GM21619 (cell line): ENCODE measurements around the gene ZNF362.

Source experiments
- ATAC-seq: cut with Tn5 transposase; IDR thresholded peaks from one replicate; pipeline ENCODE4 v1.9.1; 2021; ENCODE audit not compliant: unreplicated experiment

ZNF362 gene

DNA sequence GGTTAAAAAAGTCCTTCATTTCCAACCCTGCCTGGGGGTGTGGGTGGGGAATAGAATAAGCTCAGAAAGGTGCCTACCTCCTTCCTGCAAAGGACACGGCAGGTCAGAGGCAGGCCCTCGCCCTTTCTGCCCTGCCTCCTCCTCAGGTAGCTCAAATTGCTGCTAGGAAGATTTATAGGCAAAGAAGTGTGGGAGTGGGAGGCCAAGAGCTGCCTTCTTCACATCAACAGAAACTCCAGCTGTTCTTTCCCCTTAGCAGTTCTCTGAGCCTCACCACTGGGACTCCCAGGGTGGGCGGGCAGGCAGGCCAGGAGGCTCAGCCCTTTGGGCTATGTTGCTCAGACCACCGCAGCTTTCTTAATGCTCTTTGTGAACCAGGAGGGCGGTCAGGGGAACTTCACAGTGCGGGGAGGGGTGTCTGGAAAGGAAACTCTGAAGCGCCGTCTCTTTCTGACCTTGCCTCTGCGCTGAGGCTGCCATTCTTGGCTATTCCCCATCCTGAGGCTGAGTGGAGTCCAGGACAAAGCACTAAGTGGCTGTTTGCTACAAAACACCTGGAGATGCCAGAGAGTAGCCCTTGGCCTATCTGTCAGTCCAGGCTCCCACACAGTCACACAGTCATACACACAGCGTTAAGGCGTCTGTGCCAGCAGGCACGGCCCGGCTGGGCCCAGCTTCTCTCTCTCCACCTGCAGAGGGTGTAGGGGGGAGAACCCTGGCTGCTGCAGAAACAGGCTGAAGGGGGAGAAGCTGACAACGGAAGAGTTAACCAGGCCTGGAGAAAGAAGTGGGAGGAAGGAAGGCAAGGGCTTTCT lies 67.6 kb downstream of the ZNF362 start:
- no peak for ATAC-seq

DNA sequence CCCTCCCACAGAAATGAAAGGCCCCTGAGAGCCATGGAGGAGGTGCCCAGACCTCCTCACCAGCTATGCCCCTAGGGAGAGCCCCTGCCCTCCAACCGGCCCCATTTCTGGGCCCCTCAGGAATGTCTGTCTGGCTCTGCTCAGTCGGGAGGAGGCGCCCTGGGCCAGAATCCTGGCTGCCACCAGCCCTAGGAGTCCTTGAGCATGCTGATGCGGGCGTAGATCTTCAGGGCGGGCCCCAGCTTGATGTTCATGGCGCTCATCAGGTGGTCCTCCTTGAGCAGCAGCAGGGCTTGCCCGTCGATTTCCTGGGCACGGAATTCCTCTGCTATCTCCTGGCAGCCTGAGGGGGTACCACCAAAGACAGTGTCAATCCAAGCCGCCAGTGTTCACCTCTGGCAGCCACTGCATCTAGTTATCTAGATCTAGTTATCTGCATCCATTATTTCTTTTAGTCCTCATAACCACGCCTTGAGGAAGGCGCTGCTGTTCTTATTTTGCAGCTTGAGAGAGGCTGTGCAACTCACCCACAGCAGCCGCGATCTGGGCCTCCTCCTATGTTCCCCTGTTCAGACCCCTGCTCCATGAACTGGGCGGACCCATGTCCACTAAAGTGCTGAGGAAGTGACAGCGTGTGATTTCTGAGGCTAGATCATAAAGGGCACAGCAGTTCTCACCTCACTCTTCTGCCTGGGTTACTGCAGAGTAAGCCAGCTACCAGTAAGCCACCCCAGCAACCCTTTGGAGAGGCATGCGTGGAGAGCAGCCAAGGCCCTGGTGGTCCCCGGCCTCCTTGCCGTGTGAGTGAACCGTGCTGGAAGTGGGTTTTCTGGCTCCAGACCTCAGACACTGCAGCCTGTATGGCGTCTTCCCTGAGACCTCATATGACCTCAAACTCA lies 68.6 kb downstream of the ZNF362 start:
- ATAC-seq: no peak

DNA sequence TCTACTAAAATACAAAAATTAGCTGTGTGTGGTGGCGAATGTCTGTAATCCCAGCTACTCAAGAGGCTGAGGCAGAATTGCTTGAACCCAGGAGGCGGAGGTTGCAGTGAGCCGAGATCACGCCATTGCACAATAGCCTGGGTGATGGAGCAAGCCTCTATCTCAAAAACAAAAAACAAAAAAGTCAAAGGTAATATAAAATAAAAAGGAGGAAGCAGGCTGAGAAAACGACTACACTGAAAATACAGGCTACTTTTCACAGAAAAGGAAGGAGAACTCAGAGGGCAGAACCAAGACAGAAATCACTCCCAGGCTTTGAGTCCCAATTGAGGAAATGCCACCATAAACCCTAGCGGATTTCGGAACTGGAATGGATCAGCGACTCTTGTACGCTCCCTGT lies 70.5 kb downstream of the ZNF362 start:
- ATAC-seq: no peak

DNA sequence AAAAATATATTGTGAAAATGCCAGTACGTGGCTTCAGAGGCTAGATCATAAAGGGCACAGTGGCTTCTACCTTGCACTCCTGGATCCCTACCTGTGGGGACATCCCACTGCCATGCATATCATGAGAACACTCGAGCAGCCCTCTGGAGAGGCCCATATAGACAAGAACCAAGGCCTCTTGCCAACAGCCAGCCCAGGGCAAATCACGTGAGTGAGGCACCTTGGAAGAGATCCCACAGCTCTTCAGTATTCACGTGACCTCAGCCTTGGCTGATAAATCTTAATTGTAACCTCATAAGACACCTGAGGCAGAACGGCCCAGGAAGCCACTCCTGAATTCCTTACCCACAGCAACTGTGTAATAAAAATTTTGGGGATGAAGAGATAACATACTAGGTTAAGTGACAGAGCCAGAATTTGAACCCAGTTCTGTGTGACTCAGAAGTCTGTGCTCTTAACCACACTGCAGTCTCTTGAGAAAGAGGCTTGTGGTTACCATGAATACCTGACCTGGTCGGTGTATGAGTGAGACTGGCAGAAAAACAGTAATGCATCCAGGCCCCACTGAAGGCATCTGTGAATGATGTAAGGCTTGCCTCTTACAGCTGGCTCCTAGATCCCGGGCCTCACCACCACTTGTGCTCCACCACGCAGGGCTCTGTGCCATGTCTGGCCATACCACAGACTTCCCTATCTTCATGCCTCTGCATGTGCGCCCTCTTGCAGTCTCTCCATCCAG lies 71.5 kb downstream of the ZNF362 start:
- ATAC-seq: no peak

DNA sequence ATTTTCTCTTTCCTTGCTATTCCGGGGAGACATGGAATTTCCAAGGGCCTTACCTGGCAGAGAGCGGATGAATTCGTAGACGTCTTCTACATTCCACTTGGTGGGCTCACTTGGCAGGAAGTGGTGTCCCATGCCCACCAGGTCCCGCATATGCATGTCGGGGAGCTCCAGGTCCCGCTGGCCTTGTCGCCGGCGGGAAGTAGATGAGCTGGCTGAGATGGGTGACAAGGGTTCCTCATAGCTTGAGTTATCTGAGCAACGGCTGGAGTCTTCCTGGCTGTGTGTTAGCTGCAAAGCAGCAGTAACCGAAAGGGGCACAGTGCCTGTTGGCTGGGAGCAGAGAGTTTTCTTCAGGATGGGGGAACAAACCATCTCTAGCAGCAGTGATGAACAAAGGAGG lies 72.5 kb downstream of the ZNF362 start:
- ATAC-seq: no peak

DNA sequence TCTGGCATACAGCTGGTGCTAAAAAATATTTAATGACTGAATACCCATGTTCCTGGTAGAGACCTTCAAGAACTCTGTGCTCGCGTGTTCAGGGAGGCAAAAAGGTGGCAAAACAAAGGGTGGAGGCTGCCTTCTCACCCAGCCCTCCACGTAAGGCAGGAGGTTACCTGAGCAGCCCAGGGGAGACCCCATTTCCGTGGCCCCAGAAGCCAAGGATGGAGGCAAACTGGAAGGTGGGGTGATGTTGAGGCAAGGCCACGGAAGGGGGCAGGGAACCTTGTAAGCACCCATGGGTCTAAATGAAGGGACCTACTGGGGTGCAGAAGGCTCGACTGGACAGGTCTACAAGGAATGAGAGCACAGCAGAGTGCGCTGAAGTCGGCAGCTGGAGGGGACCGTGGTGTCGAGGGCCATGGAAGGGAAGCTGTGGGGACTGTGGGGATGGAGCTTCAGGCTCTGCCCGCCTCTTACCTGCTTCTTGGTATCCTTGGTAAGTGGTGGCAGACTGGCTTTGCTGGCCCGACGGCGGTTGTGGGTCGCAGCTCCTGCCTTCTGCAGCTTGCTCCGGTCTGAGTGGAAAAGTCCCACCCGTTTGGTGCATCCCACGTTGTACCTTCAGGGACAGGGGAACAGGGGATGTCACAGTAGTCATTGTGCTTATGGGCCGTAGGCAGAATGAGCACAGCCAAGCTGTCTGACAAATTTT lies 73.5 kb downstream of the ZNF362 start:
- ATAC-seq: no peak

DNA sequence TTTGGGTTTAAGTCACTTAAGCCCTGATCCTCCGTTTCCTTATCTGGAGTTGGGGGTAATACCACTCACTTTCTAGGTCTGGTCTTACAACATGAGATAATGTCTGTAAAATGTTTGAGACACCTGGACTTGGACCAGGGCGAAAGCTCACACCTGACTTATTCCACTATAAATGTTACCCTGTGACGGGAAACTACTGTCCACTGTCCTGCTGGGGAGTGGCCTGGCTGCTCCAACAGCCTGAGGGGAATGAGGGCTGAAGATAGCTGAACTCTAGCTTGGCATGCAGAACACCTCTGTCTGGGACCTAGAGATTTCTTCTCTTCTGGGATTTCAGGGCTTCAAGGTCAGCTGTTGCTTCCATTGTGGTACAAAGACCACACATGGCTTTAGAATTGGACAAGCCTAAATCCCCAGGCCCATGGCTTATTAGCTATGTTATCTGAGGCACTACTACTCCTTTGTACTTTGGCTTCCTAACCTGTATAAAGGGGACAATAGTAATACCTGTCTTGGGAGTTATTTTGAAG lies 74.1 kb downstream of the ZNF362 start:
- ATAC-seq: no peak

DNA sequence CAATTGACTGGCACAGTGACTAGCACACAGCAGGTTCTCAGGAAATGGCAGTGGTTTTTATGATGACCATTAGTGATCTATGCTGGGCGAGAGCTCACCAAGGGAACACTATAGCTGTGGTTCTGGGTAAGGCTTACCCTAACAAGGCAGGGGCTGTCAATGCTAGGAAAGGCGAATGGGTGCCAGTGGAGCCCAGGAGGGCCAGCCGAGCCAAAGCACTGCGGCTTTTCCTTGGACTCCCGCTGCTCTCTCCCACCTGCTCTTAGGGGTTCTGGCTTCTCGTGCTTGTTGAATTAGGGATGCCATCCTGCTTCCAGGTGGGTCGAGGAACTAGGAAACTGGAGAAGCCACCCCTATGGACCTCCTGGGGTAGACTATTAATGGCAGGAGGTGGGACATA lies 74.6 kb downstream of the ZNF362 start:
- no peak for ATAC-seq

DNA sequence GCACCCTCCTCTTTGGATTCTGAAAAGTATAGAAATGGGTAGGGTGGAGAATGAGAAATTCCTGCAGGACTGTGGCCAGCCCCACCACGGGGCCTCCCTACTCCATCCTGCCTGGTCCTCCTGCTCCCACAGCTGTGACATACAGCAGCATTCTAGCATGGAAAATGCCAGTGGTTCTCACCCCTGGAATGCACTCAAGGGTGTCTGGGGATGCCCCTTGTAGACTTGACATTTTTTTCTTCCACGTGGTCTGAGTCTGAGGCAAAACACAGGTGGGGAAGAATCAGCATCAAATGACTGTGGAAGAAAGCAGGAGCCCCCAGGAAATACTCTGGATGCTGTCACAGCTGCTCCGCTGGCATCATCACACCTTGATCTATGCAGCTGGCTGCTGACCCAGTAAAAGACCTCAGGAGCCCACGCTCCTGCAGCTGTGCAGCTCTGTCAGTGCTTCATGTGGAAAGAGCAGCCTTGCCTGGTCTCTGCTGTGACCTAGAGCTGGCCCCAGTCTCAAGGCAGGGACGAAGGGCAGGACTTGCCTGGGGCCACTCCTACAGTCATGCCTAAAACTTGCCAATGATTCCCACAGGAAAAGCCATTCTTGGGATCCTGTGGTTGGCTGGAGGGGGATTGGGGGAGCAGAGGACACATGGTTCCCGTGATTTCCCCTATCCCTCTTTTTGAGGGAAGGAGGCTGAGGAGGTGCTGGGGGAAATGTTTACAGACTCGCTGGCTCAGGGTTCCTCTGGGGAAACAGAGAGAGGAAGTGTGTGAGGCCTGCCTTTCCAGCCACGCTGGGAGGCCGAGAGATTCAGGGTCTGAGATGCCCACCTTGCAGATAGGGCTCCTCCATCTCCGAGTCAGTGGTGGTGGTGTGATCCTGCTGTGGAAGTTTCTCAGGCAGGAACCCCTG lies 75.4 kb downstream of the ZNF362 start:
- ATAC-seq: no peak

DNA sequence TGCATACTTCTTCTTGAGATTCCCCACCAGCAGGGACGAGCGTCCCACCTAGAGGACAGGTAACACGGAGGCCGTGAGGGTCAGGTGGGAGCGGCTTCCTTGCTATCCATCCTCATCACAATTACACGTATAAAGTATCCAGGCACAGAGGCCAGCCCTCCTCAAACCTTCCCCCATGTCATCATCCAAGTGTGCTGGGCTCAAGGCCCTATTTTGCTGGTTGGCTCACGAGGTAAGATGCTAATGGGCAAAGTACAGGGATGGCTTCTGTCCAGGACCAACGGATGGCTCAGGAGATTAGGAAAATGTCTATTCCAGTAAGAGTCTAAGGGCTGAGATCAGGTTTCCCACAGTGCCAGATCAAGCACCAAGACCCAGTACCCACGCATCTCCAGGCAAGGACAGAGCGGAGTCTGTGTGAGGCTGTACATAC lies 76.1 kb downstream of the ZNF362 start:
- ATAC-seq: no peak

DNA sequence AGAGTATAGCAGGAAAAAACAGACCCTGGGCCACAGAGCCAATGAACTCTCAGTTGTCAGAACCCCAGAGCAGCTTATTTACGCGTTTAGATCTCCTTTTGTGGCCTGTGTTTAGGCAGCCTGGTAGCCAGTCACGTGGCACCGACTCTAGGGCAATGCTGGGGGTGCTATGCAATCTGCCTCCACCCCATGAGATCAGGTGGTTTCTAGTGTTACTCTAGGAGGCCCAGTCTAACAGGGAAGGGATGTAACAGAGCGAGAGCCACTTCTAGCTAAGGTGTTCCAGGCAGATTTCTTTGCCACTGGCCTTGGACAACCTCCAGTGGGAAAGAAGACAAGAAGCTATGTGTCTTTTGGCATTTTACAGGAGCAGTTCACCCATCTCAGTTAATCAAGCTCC lies 76.6 kb downstream of the ZNF362 start:
- ATAC-seq: no peak

DNA sequence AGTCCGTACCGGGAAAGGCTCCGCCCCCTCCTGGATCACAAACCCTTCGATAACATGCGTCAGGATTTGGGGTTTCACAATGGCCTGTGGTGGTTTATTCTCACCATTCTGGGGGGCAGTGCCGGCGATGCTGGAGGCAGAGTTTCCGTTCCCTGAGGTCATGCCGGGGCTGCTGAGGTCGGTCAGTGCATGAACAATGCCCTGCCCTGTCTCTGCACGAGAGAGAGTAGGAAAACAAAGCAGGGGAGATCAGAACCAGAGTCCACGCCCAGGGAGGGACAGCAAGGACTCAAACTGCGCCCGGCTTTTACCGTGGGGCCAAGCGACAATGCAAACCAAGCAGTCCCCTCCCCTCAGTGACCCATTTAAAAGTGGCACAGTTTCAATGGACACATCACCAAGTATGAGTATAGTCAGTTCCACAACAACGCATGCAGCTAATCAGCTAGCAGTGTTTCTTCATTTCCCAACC lies 77.8 kb downstream of the ZNF362 start:
- no peak for ATAC-seq

DNA sequence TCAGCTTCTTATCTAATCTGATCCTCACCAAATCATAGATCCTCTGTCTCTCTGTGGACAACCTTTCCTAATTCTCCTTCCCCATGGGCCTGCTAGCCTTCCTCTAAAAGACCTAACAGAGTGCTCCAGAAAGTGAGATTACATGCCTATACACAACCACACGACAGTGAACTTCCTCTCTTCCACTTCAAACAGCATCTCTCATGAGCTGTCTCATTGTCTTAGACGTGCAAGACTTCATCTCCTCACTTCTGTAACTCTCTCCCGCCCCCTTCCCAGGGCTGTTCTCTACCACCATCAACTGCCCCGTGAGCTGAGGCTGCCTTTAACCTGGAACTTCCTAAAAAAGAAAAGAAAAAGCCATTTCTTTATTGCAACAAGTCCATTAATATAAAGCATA lies 78.7 kb downstream of the ZNF362 start:
- ATAC-seq: no peak

DNA sequence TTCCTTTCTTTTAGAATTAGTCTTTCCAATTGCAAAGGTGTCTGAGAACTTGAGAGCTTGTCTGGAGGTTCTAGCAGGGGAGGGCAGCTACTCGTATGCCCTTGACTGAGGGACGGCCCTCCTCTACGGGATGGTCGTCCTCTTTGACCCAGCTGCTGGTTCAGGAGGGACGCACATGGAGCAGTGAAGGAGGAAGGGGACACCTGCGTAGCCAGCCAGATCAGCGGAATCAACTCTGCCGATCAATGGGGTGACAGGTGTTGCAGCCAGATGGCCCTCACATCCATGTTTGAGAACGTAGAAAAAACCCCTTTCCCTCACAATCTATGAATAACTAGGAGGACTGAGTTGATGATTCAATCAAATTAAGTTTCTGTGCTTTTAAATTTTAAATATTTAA lies 80.3 kb downstream of the ZNF362 start:
- ATAC-seq: no peak

DNA sequence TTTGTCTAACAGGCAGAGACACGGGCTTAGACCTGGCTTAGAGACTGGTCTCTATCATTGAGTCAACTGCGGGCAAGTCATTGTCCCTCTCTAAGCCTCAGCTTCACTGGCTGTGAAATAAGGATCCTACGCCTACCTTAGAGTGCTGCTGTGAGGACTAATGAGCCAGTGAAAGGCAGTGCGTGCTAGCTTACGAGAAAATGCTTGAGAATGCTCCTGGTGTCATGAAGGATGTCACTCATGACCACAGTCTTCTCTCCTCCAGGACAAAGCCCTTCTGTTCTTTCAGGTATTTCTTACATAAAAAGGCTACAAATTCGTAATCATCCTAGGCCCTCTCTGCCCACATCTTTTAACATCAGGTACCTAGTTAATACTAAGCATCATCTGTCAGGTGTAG lies 81.1 kb downstream of the ZNF362 start:
- ATAC-seq: no peak

DNA sequence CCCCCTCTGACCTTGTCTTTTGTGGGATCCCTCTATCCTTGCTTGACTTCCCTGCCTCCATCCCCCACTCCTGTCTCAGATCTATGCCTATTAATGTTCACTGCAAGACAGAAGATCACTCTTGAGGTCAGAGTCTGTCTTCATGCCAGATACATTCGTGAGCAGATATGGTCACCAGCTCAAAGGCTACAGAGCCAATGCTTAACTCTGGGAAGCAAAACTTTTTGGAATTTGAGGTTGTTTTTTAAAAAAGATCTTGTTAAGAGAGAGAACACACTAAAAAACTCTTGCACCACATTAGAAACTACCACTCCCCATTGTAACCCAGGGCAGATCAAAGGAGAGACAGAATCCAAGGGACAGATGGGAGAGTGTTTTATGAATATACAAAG lies 81.8 kb downstream of the ZNF362 start:
- ATAC-seq: no peak

DNA sequence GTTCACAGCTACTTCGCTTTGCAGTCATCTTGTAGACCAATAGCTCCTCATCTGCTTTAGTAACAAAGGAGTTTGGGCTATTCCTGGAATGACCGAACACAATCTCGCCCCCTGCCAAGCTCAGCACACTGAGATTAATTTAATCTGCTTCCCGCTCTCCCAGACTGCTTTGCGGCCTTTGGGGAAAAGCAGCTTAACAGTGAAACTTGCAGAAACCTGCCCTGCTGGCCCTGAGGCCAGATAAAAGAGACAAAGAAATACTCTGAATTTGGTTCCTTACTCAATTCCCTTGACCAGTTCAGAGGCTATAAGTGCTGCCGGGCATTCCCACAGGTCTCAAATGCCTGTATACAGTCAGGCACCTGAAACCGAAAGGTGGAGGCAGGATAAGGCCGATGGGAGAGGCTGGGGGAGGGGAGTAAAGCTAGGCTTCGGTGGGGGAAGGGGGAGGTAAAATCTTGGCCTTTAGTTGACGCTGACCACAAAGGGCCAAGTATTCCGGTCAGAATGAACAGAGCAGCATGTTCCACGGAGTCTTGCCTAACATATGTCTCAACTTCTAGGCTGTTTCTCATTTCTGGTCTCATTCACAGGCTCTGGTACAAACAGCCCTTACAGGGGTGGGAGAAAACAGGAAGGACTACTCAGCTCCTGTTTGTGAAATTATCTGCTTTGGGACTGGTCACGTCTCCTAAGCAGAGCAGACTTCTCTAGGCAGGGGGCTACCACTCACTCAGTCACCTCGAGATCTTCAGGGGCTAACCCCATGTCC lies 82.3 kb downstream of the ZNF362 start:
- ATAC-seq: no peak

DNA sequence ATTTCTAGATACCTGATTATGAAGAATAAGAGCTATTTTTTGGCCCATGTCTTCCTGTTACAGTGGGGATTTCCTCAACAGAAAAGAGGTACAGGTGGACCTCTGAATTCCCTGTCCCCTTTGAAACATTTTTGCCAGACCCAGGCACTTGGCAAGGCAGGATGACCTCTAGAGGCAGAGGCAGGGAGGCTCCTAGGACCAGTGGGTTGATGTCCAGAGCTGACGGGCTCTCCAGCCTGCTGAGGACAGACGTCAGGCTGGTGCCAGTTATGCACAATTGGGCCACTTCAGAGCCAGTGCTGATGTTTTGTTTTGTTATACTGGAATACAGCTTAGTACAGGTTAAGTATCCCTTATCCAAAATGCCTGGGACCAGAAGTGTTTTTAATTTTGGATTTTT lies 83.1 kb downstream of the ZNF362 start:
- no peak for ATAC-seq

DNA sequence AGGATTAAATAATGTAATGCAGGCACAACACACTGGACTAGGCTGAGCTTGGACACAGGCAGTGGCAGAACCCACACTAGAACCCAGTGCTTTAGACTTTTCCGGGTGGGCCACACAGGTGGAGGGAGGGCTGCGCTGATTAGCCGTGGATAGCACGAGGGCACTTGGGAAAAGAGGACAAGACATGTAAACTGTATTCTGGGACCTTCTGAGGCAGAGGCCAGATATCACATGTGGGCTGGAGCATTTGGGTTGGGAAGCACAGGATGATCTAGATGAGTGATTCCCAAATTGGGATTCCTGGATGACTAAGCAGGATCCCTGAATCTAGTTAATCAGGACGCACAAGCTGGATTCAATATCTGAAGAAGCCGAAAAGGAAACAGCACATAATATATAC lies 84.9 kb downstream of the ZNF362 start:
- ATAC-seq: no peak
